SH-SY5Y (cell line): Measurements from ENCODE around the gene EMP2.

Experiments used
- GATA2 ChIP-seq: IDR thresholded peaks from 2 replicates; pipeline ENCODE4 v1.6.1; 2011; ENCODE audit warnings: mild to moderate bottlenecking, low read depth, low read length
- GATA3 ChIP-seq: IDR thresholded peaks from 2 replicates; pipeline ENCODE4 v1.6.1; 2011; ENCODE audit warnings: low read depth, mild to moderate bottlenecking, low read length, moderate library complexity

EMP2 gene

DNA sequence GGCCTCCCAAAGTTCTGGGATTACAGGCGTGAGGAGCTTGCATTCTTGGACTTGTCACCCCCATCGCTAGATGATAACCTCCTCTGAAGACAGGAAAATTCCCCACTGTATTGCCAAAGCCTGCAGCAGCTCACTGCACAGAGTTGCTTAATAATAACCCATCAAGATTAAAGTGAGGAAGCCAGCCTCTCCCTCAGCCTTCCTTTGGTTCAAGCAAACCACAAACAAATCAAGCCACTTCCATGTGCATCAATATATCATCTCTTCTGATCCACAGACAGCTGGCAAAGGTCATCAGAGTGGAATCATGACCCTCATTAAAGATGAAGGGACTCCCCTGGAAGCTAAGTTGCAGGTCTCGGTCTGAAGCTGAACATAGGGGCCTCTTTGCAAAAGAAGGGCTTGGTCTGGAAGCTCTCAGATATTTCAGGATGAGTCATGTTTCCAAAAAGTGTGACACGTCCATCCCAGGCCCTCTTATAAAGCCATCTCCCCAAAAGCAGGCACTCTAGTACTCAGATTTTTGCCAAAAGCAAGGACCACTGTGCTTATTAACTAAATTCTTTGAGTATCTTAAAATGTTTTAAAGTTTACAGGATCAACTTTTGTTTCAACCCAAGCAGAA lies 4.8 kb downstream of the EMP2 start:
- TF ChIP-seq GATA3 (no peak), GATA2 (no peak)

- TF ChIP-seq GATA3 (no peak), GATA2 (no peak)
These were observed 7.8 kb downstream of the EMP2 start for GRCh38 chr16:10572611-10573010.

DNA sequence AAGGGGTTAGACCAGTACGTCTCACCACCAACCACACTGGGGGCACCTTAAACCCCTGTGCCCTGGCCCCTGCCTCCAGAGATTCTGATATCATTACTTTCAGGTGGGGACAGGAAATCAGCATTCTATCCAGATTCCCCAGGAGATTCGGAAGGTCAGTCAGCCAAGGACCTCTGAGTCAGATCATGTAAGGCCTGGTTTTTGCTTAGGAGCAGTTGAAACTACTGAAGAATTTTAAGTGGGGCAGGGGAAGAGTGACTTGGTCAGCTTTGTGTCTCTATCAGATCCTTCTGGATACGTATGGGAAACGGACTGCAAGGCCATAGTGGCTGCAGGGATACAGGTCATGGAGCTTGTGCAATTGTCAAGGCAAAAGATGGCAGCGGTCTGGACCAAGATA lies 9.0 kb downstream of the EMP2 start:
- TF ChIP-seq GATA2 (no peak), GATA3 (no peak)

DNA sequence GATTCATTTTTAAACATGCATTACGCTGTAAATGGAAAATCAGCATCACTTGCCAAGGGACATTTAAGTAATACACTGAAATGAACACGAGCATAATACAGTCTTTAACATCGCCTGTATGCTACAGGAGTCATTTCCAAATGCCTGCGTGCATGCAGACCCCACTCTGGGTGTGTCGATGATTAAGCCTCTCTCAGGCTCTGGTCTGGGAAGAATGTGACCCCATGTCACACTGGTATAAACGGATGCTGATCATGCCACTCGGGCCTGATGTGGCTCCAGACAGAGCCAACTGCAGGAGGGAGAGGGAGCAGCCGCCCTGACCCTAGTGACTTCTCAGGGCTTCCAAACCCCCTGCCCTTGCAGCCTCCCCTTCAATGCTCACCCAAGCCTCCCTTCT lies 10.8 kb downstream of the EMP2 start:
- TF ChIP-seq GATA3 (no peak), GATA2 (no peak)

- TF ChIP-seq GATA3 (no peak), GATA2 (no peak)
These were observed 13.8 kb downstream of the EMP2 start for GRCh38 chr16:10566613-10567012.

DNA sequence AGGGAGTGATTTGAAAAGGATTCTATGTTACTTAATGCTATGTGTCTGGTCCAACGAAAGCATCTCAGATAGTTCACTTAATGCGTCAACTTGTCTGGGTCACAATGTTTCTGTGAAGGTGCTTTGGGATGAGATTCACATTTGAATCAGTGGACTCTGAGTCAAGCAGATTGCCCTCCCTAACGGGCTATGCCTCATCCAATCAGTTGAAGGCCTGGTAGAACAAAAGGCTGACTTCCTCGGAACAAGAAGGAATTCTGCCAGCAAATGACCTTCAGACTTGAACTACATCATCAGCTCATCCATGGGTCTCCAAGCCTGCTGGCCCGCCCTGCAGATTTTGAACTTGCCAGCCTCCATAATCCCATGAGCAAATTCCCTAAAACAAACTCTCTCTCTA lies 15.2 kb downstream of the EMP2 start:
- TF ChIP-seq GATA2, result no peak
- TF ChIP-seq GATA3, result no peak

DNA sequence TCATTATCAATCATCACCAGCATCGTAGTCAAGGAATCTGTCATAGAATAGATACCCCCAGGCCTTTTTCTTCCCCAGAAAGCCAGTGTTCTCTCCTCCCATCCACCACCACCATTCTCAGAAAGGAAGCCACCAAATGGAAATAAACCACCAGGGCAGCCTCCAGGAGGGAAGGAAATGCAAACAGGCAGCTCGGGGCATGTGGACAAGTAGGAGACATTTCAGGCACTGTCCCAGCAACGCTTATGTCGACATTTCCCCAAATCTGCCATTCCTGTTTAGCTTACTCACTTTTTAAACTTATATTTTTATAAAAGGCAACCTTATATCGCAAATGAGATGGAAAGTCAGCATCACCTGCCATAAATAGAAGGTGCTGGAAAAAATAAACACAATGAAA lies 15.8 kb downstream of the EMP2 start:
- TF ChIP-seq GATA3 (no peak), GATA2 (no peak)

- TF ChIP-seq GATA3 (no peak), GATA2 (no peak)
These were observed 18.0 kb downstream of the EMP2 start for GRCh38 chr16:10562361-10562899.

DNA sequence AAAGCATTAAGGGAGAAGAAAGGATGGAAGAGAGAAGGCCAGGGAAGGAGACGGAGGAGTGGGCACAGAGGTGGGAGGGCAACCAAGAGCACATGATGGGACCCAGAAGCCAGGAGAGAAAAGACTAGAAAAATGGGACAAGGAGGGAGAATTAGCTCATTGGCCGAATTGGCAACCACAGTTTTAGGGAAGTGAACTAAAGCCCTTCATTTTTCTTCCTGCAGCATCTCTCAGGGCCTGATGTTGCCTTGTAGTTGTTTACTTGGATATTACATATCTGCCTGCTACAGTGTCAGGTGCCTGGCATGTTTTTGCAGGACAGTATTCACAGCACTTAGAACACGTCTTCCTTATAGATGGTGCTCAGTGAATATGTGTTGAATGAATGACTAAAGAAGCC lies 19.0 kb downstream of the EMP2 start:
- TF ChIP-seq GATA3 (no peak), GATA2 (no peak)

DNA sequence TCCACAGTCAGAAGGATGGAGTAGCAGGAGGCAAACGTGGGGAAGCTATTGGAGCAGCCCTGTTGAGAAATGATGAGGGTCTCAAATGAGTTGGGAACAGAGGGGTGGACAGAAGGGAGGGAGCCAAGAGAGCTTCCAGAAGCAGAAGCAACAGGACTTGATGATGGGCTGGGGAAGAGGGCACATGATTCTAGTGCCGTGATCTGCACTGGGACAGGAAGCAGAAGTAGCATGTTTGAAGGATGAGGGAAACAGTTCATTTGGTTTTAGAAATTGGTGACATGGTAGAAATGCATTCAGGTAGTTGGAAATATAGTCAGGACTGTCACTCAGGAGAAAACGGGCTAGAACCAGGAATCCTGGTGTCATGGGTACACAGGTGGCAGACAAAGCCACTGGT lies 19.4 kb downstream of the EMP2 start:
- TF ChIP-seq GATA2 (no peak), GATA3 (no peak)

DNA sequence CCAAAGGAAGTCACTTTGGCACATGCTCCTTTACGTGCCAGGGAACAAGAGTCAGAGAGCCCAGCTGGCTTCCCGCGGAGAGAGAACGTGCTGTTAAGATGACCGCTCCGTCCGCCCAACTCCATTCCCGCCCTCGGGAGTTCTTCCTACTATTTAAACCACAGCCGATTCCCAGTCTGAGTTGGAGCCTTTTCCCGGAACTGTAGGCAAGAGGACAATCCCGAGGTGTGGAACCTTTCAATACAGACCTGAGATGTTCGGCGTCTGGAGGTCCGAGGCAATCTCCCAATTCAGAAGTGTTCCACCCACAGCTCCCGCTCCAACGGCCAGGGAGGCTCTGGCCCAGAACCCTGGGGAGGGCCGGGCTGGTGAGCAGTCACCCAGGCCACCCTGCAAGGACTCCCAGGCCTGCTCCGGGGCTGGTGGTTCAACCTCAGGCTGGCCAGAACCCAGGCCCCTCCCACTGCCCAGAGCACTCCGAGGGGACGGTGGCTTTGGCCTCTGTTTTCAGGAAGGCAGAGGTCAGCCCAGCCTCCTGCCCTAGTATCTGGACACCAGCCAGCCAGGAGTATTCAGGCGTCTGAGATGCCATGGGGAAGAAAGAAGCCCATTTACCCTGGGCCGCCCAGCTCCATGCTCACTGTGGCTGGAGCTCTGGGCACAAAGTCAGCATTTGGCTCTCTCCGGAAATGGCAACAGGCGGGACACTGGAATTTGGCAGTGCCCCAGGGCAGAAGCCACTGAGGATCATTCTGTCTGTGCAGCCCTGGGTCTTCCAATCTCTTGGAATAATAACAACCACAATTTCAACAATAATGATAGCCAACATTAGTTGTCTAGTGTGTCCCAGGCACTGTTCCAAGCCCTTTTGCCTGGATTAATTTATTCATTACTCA lies 21.4 kb downstream of the EMP2 start:
- TF ChIP-seq GATA3 (no peak), GATA2 (no peak)

DNA sequence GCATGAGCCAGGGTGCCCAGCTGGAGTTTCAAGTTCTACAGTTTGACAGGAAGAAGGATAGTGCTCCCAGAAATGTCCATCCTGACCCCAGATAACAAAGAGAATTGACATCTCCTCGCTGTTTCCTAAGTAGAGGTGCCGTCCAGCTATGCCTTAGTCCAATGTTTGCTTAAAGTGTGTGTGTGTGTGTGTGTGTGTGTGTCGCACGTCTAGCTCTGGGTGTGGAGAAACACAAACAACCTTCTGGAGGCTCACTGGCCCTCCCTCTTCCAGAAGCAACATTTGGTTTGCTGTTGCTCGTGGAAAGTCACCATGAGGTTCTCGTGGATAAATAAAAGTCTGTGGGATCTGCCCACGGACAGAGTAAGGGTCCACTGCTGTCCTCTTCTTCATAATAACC lies 22.1 kb downstream of the EMP2 start:
- no peak for TF ChIP-seq GATA3
- no peak for TF ChIP-seq GATA2

- TF ChIP-seq GATA3, result no peak
- no peak for TF ChIP-seq GATA2
These were observed 22.6 kb downstream of the EMP2 start for GRCh38 chr16:10557750-10558149.

- TF ChIP-seq GATA3 (no peak), GATA2 (no peak)
These were observed 24.2 kb downstream of the EMP2 start for GRCh38 chr16:10556236-10556635.

GRCh38 chr16:10554569-10554968 lies 25.8 kb downstream of the EMP2 start:
- TF ChIP-seq GATA2 (no peak), GATA3 (no peak)

DNA sequence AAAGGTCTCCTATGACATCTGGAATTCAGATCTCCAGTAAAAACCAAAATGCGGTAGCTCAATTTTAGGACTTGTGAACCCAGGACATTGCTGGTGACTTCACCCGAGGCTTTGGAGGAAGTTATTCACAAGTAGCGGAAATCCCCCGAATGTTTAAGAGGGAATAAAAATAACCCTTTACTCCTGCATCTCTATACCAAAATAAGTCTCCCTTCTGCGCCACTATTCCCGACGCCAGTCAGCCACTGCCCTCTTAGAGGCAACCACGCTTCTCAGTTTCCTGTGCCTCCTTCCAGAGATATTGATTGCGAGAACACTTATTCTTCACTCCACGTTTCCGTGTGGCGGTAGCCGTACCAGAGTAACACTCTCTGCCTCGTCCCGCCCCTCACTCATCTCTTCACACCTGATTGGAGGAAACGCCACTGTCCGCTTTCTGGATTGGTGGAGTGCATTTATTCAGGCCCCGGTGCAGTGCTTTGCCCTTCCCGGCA lies 27.4 kb downstream of the EMP2 start:
- TF ChIP-seq GATA2 (no peak), GATA3 (no peak)
